GM12892 (cell line): ENCODE results near the gene FBLN5.
A peak's percentile ranks its signal among the peaks of the same experiment; 100 is the strongest.
"Not testable (repeated sequence)": the region's sequence is repeated elsewhere in the genome, so short reads cannot be mapped to it uniquely, and the experiment has no call there.

Source experiments
- DNase-seq: peaks from one replicate; pipeline ENCODE4 v3.0.0; 2011; ENCODE audit not compliant: insufficient read length
- FAIRE-seq: peaks from 2 replicates; lab custom pipeline; 2011; peaks lifted over from hg19 to GRCh38; lab: Jason Lieb, UNC
- POLR2A ChIP-seq: IDR thresholded peaks from 2 replicates; pipeline ENCODE4 v1.6.1; 2011; ENCODE audit warnings: low read depth, low read length, control low read depth
- POLR2AphosphoS5 ChIP-seq: IDR thresholded peaks from 2 replicates; pipeline ENCODE4 v1.6.1; 2011; ENCODE audit warnings: low read depth, low read length, control low read depth
- TAF1 ChIP-seq: IDR thresholded peaks from 2 replicates; pipeline ENCODE4 v1.6.1; 2011; ENCODE audit warnings: low read depth, mild to moderate bottlenecking, control low read depth, low read length, borderline replicate concordance

The FBLN5 gene

DNA sequence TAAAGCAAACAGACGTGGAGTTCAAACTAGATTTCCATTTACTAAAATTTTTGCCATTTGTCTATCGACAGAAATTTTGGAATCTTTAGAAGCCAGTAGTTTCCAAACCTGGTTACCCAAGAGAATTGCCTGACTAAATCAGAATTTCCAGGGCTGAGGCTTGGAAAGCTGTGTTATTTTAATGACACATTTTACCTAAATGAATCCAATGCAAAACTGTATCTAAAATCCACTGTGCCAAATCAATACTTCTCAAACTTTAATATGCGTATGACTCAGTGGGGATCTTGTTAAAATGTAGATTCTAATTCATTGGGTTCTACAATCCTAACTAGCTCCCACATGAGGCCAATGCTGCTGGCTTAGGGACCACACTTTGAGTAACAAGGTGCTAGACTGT is 45.2 kb downstream of the FBLN5 start:
- FAIRE-seq (no peak), DNase-seq (no peak)
- TF ChIP-seq POLR2AphosphoS5 (no peak), POLR2A (no peak), TAF1 (no peak)

DNA sequence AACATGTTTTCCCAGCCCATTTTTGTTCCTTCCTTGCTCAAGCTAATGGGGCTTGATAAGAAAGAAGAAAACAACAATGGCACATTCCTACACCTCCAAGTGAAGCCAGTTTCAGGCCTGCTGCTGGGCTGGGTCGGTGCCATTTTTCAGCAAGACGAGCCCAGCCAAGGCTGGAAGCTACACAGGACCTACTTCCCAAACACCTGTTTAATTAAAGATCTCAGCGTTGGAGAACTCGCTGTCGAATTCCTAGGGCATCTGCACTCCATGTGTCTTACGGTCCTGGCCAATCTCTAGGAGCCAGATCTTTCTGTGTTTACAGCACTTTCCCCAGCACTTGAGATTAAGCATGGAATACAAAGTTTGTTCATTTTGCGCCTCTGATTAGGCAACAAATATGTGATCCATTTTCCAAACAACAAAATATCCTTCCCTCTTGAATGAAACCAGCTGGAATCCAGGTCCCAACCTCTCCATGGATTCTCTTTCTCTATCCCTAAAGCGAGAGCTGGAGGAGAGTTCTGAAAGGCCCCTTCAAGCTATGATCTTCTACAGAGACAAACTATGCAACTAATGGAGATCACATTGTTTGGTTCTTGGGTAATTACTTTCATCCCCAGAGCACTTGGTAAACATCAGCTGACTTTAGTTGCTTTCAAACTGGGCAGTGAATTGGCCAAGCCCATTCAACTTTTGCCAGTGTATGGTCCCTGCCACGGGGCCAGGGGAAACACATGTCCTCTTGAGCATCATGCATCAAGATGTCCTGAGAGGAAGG is 45.9 kb downstream of the FBLN5 start:
- FAIRE-seq (no peak), DNase-seq (no peak)
- no peak for TF ChIP-seq TAF1
- TF ChIP-seq POLR2AphosphoS5 = no peak
- TF ChIP-seq POLR2A = no peak

GRCh38 chr14:91899806-91900205 is 47.7 kb downstream of the FBLN5 start:
- no peak for DNase-seq
- FAIRE-seq = no peak
- no peak for TF ChIP-seq TAF1
- no peak for TF ChIP-seq POLR2A
- TF ChIP-seq POLR2AphosphoS5 = no peak

DNA sequence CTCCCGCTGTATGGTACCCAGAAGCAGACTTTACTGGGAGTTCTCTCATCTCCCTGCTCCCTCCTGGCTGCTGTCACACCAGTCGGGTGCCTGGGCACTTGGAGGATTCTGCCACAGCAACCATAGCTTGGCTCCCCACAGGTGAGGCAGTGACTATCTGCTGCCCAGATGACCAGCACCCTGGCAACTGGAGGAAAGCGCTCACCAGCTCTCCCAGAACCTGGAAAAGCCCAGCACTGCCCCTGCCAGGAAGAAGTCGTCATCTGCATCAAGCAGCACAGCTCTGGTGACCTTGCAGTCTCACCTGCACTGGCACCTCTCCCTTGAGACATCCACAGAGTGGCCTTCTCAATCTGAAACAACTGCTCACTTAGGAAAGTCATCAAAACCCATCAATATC is 48.3 kb downstream of the FBLN5 start:
- DNase-seq = no peak
- no peak for FAIRE-seq
- no peak for TF ChIP-seq TAF1
- TF ChIP-seq POLR2A = no peak
- no peak for TF ChIP-seq POLR2AphosphoS5

- no peak for DNase-seq
- no peak for FAIRE-seq
- no peak for TF ChIP-seq TAF1
- TF ChIP-seq POLR2A = no peak
Measured at GRCh38 chr14:91898372-91898771, 49.1 kb downstream of the FBLN5 start.

- DNase-seq, FAIRE-seq: not testable (repeated sequence)
Measured at GRCh38 chr14:91897716-91898115, 49.8 kb downstream of the FBLN5 start.

DNA sequence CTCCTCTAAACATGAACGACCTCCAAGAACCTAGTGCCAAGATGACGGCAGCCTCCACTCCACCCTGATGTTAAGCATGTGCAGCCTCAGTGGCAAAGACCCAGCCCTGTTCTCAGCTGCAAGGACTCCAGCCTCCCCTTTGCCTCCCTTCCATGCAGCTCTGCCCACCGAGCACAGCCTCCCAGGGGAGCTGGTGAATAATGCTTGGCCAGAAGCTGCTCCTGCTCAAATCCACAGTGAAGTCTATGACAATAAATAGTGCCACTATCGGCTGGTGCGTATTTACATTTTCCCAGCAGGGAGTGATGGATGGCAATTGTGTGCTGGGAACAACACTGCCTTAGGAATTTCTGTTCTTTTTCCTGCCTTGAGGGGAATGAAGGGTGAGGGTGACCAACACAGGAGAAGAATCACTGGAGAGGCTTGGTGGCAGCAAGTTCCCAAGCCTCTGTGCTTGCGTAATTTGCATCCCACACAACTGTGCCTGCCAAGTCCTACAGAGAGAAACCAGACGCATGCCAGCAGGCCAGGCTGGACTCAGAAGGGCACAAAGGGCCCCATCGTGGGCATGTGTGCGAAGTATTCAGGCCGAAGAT is 50.3 kb downstream of the FBLN5 start:
- no peak for FAIRE-seq
- TF ChIP-seq POLR2A (no peak), TAF1 (no peak), POLR2AphosphoS5 (no peak)
- no peak for DNase-seq

- FAIRE-seq (no peak), DNase-seq (no peak)
- TF ChIP-seq TAF1 (no peak), POLR2AphosphoS5 (no peak), POLR2A (no peak)
Measured at GRCh38 chr14:91896419-91896818, 51.1 kb downstream of the FBLN5 start.

DNA sequence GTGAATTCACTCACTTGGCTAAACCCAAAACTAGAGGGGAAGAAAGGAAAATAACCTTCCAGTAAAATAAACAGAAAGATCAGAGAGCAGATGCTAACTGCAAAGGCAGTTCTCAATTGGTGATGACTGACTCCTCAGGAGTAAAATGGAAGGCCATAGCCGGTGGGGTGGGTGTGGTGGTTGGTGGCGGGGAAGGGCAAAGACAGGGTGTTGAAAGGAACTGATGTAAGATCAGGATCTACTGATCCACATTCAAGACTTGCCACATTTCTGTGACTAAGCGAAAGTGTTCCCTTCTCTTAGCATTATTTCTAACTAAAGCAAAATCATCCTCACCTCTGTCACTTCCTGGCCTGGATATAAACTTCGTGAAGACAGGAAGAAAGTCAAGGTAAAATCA is 53.8 kb downstream of the FBLN5 start:
- TF ChIP-seq POLR2A (no peak), POLR2AphosphoS5 (no peak), TAF1 (no peak)
- FAIRE-seq = no peak
- no peak for DNase-seq

GRCh38 chr14:91893007-91893406 is 54.5 kb downstream of the FBLN5 start:
- no peak for DNase-seq
- TF ChIP-seq POLR2A (no peak), POLR2AphosphoS5 (no peak), TAF1 (no peak)
- peak; percentile 5 for FAIRE-seq

- DNase-seq (no peak), FAIRE-seq (no peak)
- TF ChIP-seq POLR2A = no peak
- TF ChIP-seq TAF1 = no peak
- no peak for TF ChIP-seq POLR2AphosphoS5
Measured at GRCh38 chr14:91891721-91892220, 55.7 kb downstream of the FBLN5 start.

DNA sequence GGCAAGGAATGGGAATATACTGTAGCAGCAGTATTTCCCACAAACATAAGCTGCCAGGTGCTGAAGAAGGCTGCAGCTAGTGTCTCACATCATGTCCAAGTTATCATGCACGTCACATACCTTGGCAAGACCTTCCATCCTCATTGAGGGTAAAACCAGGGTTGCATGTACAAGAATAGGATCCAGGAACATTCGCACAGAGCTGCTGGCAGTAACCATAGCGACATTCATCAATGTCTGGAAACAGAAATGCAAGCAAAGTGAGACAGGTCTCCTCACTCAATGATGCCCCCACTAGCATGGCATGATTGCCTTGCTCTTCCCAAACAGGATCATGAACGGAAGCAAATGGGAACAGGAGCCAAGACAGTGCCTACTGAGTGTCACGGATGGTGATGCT is 56.4 kb downstream of the FBLN5 start:
- no peak for TF ChIP-seq TAF1
- no peak for TF ChIP-seq POLR2AphosphoS5
- no peak for TF ChIP-seq POLR2A
- no peak for FAIRE-seq
- DNase-seq = no peak

GRCh38 chr14:91890291-91890749 is 57.2 kb downstream of the FBLN5 start:
- FAIRE-seq (no peak), DNase-seq (no peak)
- no peak for TF ChIP-seq POLR2AphosphoS5
- TF ChIP-seq TAF1 = no peak
- no peak for TF ChIP-seq POLR2A
